ENCODE results near the gene C2orf49. TPM values are rescaled to one million over a fixed set of nuclear protein-coding genes. Genes with fewer than 3 reads are reported as not detected.
A peak's percentile ranks its signal among the peaks of the same experiment; 100 is the strongest.

Gene C2orf49
- total and polyA plus RNA-seq, 9 of the 15 experiments (the other 6 are each of a cell fraction or from before 2014, with no cell fraction given) = 17.9 to 38.2 (median 25.6) TPM

DNA sequence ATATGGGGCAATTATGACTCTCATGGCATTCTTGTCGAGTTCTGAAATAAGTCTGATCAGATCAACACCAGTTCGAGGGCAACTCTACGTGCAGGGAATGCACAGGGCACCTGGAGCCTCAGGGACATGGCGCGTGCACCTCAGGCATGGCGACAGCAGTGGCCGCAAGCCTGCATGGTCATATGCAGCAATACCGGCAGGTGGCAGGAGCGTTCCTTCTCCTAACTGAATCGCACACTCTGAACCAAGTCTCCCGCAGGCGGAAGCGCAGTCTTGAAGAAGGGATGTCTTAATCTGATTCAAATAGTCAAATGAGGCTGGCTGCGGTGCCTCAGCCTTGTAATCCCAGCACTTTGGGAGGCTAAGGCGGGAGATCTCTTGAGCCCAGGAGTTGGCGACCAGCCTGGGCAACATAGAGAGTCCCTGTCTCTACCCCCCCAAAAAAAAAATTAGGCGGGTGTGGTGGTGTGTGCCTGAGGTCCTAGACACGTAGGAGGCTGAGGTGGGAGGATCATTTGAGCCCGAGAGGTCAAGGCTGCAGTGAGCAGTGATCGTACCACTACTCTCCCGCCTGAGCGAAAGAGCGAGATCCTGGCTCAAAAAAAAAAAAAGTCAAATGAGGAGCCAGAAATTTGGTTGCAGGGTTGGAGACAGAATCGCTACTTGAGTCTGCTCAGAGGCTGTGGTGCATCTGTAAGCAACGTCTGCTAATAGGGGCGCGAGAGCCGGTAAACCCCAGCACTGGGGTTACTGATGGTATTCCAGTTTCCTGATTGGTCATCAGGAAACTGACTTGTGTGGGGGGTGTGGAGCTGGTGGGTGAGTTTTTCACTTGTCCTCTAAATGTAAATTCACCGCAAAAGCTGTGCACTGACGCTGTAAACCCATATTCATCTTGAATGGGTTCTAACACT is 32.7 kb downstream of the C2orf49 start (continued):
- TF ChIP-seq, protein P1, sequence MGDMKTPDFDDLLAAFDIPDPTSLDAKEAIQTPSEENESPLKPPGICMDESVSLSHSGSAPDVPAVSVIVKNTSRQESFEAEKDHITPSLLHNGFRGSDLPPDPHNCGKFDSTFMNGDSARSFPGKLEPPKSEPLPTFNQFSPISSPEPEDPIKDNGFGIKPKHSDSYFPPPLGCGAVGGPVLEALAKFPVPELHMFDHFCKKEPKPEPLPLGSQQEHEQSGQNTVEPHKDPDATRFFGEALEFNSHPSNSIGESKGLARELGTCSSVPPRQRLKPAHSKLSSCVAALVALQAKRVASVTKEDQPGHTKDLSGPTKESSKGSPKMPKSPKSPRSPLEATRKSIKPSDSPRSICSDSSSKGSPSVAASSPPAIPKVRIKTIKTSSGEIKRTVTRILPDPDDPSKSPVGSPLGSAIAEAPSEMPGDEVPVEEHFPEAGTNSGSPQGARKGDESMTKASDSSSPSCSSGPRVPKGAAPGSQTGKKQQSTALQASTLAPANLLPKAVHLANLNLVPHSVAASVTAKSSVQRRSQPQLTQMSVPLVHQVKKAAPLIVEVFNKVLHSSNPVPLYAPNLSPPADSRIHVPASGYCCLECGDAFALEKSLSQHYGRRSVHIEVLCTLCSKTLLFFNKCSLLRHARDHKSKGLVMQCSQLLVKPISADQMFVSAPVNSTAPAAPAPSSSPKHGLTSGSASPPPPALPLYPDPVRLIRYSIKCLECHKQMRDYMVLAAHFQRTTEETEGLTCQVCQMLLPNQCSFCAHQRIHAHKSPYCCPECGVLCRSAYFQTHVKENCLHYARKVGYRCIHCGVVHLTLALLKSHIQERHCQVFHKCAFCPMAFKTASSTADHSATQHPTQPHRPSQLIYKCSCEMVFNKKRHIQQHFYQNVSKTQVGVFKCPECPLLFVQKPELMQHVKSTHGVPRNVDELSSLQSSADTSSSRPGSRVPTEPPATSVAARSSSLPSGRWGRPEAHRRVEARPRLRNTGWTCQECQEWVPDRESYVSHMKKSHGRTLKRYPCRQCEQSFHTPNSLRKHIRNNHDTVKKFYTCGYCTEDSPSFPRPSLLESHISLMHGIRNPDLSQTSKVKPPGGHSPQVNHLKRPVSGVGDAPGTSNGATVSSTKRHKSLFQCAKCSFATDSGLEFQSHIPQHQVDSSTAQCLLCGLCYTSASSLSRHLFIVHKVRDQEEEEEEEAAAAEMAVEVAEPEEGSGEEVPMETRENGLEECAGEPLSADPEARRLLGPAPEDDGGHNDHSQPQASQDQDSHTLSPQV (IDR thresholded peaks at IDR 0.05) = 0 out of 2 replicates have a peak, but pooled peaks have one; percentile 16
- TF ChIP-seq ZNF668 (CRISPR knock-in tag; IDR thresholded peaks at IDR 0.05) (no peak), ZNF830 (CRISPR knock-in tag; IDR thresholded peaks at IDR 0.05) (no peak), MEF2A (IDR thresholded peaks at IDR 0.05; ENCODE audit: control insufficient read depth, low read depth, low read length) (no peak), NFE2L1 (tag; IDR thresholded peaks at IDR 0.05; ENCODE audit: borderline replicate concordance, low read depth) (no peak), ZNF76 (CRISPR knock-in tag; IDR thresholded peaks at IDR 0.05; ENCODE audit: borderline replicate concordance) (no peak), POLR2AphosphoS5 (IDR thresholded peaks at IDR 0.05; ENCODE audit: control insufficient read depth, insufficient read depth, low read depth, low read length) (0 out of 2 replicates have a peak, but pooled peaks have one; percentile 35), GABPA (tag; conservative IDR thresholded peaks at IDR 0.05; ENCODE audit: low read depth) (peak; percentile 37; the same call in 1 of the 2 replicates), GTF2A2 (tag; IDR thresholded peaks at IDR 0.05) (no peak), NR2C2 (CRISPR knock-in tag; IDR thresholded peaks at IDR 0.05) (no peak), NR2C2 (tag; IDR thresholded peaks at IDR 0.05) (no peak), NELFE (IDR thresholded peaks at IDR 0.05; ENCODE audit: insufficient read depth, insufficient read length) (no peak), RB1 (IDR thresholded peaks at IDR 0.05; ENCODE audit: low read depth) (peak; percentile 64), NFXL1 (CRISPR knock-in tag; IDR thresholded peaks at IDR 0.05) (no peak), CHD4 (IDR thresholded peaks at IDR 0.05; ENCODE audit: insufficient read depth, insufficient replicate concordance, low read depth, low read length, poor library complexity, severe bottlenecking) (no peak), ARID2 (IDR thresholded peaks at IDR 0.05) (0 out of 2 replicates have a peak, but pooled peaks have one; percentile 55), MAFG (tag; conservative IDR thresholded peaks at IDR 0.05) (no peak)
- TF ChIP-seq, protein P2, sequence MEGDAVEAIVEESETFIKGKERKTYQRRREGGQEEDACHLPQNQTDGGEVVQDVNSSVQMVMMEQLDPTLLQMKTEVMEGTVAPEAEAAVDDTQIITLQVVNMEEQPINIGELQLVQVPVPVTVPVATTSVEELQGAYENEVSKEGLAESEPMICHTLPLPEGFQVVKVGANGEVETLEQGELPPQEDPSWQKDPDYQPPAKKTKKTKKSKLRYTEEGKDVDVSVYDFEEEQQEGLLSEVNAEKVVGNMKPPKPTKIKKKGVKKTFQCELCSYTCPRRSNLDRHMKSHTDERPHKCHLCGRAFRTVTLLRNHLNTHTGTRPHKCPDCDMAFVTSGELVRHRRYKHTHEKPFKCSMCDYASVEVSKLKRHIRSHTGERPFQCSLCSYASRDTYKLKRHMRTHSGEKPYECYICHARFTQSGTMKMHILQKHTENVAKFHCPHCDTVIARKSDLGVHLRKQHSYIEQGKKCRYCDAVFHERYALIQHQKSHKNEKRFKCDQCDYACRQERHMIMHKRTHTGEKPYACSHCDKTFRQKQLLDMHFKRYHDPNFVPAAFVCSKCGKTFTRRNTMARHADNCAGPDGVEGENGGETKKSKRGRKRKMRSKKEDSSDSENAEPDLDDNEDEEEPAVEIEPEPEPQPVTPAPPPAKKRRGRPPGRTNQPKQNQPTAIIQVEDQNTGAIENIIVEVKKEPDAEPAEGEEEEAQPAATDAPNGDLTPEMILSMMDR (IDR thresholded peaks at IDR 0.05 in 2 of 3, conservative IDR thresholded peaks at IDR 0.05 in 1 of 3; ENCODE audit: insufficient read depth in 2 of 3, low read depth in 1 of 3, low read length in 3 of 3) = peak; percentile 96
- TF ChIP-seq, protein P3, sequence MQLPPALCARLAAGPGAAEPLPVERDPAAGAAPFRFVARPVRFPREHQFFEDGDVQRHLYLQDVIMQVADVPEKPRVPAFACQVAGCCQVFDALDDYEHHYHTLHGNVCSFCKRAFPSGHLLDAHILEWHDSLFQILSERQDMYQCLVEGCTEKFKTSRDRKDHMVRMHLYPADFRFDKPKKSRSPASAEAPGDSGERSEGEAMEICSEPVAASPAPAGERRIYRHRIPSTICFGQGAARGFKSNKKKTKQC (CRISPR knock-in tag; IDR thresholded peaks at IDR 0.05) = no peak

All from K562 (cell line).